ENCODE measurements around the gene COL24A1.
"Not testable (repeated sequence)": the region's sequence is repeated elsewhere in the genome, so short reads cannot be mapped to it uniquely, and the experiment has no call there.

The COL24A1 gene

DNA sequence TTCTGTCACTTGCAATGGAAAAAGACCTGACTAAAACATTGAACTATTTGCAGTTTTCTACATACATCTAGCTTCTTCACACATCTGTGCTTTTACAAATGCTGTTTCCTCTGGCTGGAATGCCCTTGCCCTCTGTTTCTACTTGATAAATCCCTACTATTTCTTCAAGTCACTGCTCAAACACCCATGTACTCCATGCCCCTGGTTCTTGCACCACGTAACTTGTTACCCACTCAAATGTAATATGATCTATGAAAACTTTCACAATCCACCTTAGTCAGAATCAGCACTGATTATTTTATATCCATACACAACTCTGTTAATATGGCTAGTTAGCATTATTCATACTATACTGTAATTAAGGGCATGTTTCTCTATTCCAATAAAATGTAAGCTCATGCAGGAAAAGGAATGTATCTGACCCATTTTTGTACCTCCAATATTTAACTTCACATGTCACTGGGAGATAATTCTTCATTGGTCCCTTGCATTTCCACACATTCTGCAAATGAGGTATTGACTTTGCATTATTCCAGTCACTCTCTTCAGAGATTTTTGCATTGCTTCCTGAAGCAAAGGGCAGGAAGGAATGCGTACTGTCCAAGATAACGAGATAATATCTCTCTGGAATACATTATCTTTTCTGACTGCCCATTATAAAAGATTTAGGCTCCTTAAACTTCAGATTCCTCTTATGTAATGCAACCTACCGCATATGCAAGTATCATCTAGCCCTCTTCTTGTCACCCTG is 158.3 kb downstream of the COL24A1 start:
- no peak for DNase-seq (ENCODE audit: low read depth in 2 of 2, low spot score in 1 of 2)

DNA sequence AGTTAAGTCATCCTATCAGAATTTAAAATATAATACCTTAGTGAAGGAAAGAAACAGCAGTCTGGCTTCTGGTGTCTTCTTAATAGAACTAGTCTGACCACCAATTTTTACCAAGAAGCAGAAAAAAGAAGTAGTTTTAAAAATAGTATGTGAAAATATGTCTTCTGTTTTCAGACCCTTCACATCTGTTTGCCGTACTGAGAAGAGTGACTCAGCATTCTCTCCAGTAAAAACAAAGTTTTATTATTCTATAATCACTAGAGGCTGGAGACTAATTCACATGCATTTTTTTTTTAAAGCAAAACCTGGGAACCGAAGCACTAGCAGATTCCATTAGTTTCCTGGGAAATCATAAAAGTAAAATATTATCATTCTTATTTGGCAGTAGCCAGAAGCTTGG is 163.8 kb downstream of the COL24A1 start:
- DNase-seq (ENCODE audit: low read depth in 2 of 2, low spot score in 1 of 2), result no peak

DNA sequence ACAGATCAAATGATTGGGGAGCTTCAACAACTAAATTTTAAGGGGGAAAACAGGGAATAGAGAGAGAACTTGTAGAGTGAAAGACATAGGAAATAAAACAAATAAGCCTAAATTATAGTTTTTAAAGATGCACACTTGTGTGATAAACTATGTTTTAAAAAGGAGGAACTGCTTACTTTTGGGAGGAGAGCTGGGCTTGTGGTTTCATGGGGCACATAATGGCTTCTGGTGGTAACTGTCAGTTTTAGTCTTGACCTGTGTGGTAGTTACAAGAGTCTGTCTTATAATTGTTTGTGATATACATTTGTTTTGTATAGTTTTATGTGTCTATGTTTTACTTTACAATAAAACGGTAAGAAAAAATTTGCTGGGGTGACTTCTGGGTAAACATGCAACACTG is 165.3 kb downstream of the COL24A1 start:
- DNase-seq (ENCODE audit: low read depth in 2 of 2, low spot score in 1 of 2), result no peak

DNA sequence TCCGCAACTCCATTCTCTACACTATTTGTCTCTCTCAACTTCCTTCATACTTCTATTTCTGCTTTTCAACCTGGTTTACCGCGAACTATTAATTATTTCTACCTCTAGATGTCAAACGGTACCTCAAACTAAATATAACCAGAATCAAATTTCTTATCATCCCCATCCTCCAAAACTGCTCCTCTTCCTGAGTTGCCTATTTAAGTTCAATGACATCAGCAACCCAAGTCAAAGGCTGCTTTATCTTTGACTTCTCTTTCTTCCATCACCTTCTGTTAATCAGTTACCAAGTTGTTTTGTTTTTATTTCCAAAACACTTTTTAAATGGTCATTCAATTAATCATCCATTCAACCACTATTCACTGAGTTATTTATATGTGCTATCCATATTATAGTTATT is 171.9 kb downstream of the COL24A1 start:
- DNase-seq (ENCODE audit: low read depth in 2 of 2, low spot score in 1 of 2), result no peak

DNA sequence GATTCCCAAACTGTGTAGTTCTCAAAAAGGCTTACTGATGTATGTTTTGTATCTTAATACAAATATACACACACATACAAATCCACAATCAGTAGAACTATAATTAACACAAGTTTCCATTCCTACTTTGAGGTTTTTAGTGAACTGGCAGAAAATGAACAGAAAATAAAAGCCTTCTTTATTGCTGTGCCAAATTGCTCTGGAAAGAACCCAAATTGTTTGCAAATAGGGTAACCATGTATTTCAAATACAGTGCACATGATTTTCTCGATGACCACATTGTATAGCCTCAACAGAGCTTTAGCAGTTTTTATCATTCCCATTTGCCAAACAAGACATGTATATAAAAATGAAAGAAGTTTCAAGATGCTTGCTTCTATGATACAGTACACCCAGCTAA is 173.3 kb downstream of the COL24A1 start:
- DNase-seq (ENCODE audit: low read depth in 2 of 2, low spot score in 1 of 2), result no peak

DNA sequence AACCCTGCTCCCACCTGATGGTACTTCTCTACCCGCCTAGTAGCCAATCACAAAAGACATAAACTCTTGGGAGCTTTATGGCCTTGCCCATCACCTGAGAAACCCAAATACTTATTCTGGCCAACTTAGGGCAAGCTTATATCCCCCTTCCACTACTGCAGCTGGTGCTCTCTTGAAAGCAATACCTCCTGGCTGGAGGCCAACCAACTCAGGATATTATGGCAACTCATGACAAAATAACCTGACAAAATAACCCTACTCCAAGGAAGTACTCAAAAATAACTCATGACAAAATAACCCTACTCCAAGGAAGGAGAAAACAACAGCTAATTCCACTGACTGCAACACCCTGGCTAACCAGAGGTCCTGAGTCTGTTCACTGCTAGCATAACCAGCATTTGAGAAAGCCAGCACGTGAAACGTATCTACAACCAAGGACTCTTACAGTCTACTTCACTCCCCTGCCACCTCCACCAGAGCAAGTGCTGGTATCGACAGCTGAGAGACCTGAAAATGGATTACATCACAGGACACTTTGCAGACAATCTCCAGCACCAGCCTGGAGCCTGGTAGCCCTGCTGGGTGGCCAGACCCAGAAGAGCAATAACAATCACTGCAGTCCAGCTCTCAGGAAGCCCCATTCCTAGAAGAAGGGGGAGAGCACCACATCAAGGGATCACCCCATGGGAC is 179.9 kb downstream of the COL24A1 start:
- DNase-seq (ENCODE audit: low read depth in 2 of 2, low spot score in 1 of 2), result no peak

DNA sequence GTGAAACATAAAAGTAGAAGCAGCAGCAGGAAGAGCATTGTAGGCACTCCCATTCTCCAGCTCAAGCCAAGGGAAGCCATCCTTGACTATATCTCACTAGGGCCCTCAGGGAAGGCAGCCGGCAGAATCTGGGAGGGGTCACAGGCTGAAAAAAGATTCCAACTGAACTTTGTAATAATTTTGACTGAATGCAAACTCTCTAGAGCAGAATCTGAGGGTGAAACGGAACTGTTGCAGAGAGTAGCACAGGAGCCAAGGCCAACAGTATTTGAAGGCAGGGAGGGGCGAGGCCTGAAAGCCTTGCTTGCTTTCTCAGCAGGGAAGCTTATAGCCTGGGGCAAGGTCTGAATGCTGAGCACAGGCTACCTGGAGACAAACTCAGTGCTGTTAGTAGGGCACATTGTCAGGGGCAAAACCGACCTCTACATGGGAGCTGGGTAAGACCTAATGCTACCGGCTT is 180.6 kb downstream of the COL24A1 start:
- no peak for DNase-seq (ENCODE audit: low read depth in 2 of 2, low spot score in 1 of 2)

DNA sequence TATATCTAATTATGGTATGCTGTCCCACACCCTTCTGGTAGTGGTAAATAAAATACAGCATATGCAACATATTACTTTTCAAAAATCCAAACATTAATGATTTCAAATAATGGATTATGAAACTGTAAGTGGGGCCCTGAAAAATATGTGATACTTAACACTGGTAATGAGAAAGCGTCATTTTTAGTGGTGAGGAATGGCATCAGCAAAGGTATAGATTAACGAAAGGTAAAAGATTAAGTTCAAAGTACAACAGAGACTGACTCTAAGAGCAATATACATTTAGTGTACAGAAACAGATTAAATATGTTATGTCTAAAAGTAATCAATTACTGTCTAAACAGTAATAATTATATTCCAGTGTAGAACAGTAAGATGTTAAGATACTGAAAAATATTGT is 194.1 kb downstream of the COL24A1 start:
- DNase-seq (ENCODE audit: low read depth in 2 of 2, low spot score in 1 of 2), result no peak

DNA sequence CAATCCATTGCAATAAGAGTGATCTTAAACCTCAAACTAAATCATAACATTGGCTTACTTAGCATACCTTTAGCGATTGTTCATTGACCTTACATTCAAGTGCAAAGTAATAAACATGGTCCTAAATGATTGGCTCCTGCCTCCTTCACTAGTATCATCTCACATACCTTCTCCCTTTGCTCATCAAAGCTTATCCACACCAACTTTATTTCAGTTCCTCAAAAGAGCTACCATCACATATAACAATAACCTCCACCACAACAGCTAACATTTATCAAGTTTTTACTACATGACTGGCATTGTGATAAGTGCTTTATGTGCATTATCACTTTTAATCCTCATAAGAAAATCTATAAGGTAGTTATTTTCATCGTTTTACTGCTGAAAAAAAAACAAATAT is 198.8 kb downstream of the COL24A1 start:
- no peak for DNase-seq (ENCODE audit: low read depth in 2 of 2, low spot score in 1 of 2)

DNA sequence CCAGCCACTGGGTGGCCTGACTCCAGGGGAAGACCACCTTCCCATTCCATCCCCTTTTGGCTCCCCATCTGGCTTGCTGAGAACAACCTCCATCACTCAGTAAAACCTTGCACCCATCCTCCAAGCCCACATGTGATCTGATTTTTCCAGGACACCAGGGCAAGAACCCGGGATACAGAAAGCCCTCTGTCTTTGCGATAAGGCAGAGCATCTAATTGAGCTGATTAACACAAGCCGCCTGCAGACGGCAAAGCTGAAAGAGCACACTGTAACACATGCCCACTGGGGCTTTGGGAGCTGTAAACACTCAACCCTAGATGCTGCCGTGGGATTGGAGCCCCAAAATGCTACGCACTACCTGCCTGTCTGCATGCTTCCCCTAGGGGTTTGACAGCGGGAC is 201.4 kb downstream of the COL24A1 start:
- DNase-seq (ENCODE audit: low read depth in 2 of 2, low spot score in 1 of 2), result not testable (repeated sequence)

DNA sequence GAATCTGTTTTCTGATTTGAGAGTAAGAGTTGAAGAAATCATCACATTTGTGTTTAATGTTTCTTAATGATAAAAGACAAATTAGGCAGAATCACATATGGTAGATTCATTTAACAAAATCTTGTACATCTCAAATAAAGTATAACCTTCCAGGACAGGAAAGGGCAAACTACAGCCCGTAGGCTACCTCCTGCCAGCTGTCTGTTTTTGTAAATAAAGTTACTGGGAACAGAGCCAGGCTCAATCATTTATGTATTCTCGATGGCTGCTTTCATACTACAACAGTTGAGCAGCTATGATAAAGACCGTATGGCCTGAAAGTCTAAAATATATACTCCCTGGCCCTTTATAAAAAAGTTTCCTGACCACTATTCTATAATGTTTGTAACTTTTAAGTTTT is 204.1 kb downstream of the COL24A1 start:
- DNase-seq (ENCODE audit: low read depth in 2 of 2, low spot score in 1 of 2), result no peak

DNA sequence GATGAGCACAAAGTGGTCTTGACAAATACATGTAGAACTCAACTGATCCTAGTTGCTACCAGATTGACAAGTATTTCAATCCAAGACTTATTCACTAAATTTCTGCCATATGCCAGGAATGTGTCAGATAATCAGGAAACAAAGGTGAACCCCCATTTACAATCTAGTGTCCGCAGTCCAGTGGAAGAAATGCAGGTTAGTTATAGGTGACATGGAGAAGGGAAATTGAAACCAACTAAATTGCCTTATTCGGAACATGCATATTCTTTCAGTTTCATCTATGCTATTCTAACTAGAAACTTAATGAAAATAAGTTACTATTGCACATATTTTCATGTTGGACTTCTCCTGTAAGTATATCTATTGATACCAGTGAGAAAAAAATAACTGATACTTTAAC is 209.4 kb downstream of the COL24A1 start:
- no peak for DNase-seq (ENCODE audit: low read depth in 2 of 2, low spot score in 1 of 2)

DNA sequence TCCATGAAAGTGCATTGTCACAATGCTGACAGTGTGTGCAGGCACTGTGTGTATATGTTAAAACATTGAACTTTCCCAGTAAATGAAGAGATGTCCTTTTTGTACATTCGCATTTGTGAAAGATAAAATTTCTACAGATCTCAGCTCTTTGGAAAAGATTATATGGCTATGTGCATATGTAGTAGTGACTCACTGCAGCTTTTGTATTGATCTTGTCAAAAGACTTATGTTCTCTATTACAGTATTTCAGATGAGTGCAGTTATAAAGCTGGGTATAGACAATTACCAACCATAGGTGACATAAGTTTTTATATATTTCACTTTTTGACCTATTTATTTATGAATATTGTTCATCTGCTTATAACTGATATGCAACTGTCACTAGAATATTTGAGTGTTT is 212.6 kb downstream of the COL24A1 start:
- no peak for DNase-seq (ENCODE audit: low read depth in 2 of 2, low spot score in 1 of 2)

DNA sequence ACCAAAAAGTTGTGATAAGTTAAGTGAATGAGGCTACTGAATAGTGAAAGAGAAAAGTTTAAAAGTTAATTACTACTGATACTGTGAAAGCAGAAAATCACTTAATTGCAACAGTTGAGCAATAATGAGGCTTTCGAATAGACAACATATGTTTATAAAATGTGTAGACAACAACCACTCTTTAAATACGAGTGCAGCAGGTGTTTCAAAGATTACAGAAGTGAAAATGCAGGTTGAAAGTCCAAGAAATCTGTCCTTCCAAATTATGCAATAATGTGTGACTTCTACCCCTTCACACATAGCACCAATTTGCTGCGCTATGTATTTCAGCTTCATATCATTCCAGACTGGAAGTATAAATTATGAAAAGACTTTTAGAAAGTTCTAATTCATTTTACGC is 213.0 kb downstream of the COL24A1 start:
- DNase-seq (ENCODE audit: low read depth in 2 of 2, low spot score in 1 of 2), result no peak

DNA sequence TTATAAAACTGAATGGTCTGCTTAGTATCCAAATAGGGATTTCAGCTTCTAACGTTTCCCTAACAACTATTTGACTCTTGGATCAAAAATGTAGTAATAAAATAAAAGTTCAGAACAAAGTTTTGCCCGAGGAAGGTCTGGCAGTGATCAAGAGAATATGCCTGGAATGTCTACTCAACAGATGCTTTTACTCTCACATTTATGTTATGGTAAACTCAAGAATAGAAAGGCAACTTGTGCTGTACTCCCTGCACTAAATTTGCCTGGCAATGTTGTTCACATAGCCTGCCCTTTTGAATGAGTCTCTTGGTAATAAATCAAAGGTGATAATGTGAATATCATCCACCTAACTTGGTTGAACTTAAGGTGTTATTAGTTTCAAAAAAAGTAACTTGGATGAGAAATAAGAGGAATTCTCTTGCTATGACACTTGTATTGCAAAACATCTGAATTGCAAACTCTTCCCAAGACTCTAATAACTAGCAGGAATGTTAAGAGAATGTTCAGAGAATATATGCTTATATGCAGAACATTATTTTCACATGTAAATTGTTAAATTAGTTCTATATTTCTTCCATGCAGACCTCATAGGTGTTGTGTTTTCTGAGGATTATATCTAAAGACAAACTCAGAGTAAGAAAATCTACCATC is 215.8 kb downstream of the COL24A1 start:
- DNase-seq (ENCODE audit: low read depth in 2 of 2, low spot score in 1 of 2), result no peak

DNA sequence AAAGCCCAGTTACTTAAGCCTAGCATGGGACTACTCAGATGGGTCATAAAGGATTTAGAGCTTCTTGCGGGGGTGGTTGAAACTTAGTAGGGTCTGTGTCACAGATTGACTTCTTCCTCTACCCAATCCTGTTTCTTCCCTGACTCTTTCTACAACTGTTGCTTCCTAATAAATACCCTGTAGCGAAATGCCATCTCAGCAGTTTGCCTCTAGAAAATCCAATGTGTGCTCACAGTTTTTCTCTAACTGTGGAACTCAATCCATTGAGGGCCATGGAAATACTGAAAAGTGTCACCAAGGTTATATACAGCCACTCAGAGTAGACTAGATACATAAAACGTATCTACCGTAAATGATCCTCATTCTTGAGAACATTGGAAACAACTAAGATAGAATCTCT is 217.7 kb downstream of the COL24A1 start:
- DNase-seq (ENCODE audit: low read depth in 2 of 2, low spot score in 1 of 2), result no peak

DNA sequence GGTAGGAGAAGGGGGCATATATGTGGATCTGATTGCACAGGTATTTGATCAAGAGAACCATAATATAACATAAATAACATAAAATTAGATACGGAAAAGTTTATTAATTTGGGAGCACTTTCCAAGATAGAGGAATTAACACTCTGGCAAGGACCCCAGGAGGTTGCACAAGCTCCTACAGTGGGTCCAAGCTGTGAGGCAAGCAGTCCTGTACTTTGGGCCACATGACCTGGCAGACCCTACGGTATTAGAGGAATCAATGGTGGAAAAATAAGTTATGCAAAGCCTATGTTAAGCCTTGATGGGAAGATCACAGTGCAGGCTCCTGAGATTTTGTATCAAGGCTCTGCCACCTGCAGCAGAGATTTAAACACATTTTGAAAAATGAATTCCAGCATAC is 220.1 kb downstream of the COL24A1 start:
- DNase-seq (ENCODE audit: low read depth in 2 of 2, low spot score in 1 of 2), result no peak

DNA sequence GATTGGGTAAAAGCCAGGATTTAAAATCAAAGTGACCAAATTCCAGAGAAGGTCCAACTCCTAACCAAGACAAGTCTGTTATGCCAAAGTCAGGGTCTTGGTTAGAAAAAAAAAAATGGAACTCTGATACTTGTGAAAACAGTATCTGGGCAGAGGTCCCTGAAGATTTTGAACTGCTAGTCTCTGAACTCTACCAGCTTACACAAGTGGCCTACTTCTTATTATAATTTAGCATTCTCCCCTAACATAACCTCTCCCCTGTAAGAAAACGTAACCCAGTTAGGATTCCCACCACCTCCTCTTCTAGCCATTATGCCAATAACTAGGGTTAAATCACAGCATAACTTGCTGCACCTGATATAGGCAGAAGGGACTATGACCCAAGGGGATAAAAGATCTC is 220.5 kb downstream of the COL24A1 start:
- DNase-seq (ENCODE audit: low read depth in 2 of 2, low spot score in 1 of 2), result no peak

DNA sequence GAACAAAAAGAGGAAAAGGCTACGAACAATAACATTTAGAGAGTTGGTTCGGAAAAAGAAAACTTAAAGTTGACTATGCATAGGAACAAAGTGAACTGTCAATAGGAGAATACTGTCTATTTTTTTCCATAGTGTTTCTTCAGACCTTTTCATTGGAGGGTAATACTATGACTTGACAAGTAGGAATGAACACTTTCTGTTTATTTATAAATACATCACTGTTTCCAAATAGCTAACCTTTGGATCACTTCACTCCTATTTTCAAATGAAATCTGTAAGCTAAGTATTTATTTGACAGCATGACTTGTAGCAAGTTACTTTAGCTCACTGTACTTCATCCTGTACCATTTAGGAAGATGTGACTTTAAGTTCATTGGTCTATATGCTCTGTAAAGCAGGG is 221.3 kb downstream of the COL24A1 start:
- DNase-seq (ENCODE audit: low read depth in 2 of 2, low spot score in 1 of 2), result no peak

DNA sequence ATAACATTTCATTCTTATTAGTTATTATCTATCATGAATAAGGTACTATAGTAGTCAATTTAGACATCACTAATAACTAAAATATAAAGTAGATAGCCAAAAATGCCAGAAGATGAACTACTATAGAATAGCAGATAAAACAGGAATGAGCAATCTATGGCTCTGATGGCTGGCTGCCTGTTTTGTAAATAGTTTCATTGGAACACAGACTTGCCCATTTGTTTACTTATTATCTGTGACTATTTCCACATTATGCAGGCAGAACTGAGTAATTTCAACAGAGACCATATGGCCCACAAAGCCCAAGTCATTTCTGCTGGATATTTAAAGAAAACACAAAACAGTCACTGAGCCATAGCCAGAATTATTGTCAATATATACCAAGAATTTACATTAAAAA is 222.1 kb downstream of the COL24A1 start:
- DNase-seq (ENCODE audit: low read depth in 2 of 2, low spot score in 1 of 2), result no peak

DNA sequence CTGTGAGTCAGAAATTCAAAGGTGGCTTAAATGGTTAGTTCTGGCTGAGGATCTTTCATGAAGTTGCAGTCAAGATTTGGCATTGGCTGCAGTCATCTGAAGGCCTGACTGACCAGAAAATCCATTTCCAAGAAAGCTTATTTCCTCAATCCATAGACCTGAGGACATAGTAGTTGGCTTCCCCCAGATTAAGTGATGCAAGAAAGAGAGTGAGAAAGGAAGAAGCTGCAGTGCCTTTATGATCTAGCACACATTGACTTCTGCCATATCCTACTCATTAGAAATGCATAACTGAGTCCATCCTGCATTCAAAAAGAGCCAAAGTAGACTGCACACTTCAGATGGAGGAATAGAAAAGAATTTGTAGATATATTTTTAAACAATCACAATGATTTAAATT is 222.6 kb downstream of the COL24A1 start:
- DNase-seq (ENCODE audit: low read depth in 2 of 2, low spot score in 1 of 2), result no peak

DNA sequence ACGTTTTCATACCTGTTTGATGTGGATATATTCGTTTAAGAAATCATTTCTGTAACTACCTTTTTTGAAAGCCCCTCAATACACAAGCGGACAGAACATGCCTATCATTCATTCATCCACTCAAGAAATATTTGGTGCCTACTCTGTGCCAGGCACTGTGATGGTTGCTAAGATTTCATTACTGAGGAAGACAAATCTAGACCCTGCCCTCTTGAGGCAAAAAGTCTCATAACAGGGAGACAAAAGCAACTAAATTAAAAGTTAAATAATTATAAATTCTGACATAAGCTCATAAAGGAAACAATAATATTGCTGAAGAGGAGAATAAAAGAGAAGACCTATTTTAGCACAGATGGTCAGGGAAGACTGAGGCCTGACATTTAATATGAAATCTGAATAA is 244.8 kb downstream of the COL24A1 start:
- DNase-seq (ENCODE audit: low read depth in 2 of 2, low spot score in 1 of 2), result no peak
